HG03039 (cell line): ENCODE data around the gene NEUROG3.
"Not testable (repeated sequence)": the region's sequence is repeated elsewhere in the genome, so short reads cannot be mapped to it uniquely, and the experiment has no call there.

Experiments
- ATAC-seq: cut with Tn5 transposase; IDR thresholded peaks from one replicate; pipeline ENCODE4 v1.9.1; 2021; ENCODE audit warnings: mild to moderate bottlenecking, moderate library complexity; ENCODE audit not compliant: unreplicated experiment

Gene NEUROG3

GRCh38 chr10:69572159-69573055 is 815 bp downstream of the NEUROG3 start:
- ATAC-seq: no peak

DNA sequence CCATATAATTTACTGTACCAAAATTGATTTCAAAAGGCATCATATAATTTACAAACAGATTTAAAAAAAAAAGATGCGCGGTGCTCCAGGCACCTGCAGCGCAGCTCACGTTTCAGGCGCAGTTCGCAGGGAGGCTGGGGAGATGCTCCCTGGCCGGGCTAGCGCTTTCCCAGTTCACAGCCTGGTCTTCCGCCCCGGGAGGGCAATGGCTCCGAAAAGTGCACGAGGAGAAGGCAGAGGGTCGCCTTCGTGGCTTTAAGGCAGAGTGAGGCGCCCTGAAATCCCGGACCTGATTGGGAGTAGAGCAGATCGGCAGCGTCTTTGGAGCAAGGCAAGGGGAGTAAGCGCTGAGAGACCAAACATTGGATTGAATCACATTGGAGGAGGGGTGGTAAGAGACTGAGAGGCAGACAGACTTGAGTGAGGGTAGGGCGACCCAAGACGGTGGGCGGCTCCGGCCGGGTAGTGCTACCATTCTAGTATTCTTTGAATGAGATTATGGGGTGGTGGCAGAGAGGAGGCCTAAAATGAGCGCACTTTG is 1.5 kb downstream of the NEUROG3 start:
- no peak for ATAC-seq

DNA sequence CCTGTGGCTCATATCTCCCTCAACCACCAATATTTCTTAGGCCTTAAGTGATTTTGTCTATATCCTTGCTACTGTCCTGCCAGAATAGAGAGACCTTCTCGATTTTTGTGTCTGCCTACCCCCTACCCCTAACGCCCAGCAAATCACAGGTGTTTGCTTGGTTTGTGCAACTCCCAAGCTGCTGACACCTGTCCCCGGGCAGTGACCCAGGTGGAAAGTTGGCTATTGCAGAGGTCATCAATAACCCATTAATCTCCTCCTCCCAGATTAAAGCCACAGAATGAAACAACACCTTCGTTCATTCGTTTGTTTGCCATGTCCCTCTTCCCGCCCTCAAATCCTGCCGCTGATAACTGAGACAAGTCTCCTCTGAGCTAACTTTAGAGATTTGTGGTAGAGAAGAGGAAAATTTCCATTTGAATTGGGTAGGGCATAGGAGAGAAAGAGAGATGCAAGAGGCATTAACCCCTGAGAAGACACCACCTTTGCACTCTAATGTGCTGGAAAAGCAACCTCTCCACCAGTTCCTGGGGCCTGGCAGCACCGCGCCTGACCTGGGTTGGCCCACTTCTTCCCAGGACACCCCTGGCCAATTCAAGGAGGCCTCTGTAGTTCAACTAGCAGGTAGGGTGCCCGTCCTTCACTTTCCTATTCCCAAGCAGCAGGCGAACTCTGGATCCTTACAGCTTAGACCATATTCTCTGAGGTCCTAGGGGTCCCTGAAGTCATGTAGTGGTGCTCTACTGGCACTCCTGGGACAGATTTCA is 3.0 kb downstream of the NEUROG3 start:
- no peak for ATAC-seq

DNA sequence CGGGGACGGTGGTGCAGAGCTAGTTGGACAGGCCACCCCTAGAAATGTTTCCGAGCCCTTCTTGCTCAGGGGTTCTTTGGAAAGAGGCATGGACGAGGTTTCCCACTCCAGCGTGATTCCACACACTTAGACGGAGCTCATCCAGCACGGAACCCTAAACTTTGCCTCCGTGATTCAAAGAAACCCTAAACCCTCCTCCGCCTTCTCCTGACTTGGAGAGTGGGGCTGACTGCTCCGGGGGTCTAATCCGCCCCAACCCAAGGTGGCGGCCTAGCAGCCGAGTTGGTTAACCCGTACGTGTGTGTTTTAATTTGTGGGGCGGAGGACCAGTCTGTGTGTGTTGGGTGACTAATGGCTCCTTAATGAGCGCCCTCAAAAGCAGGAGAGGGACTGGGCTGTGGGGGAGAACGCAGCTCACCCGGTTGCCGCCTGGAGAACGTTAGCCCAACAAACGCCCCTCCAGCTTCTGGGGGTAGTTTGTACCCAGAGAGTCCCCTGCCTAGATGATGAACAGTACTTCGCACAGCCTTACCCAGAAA is 3.8 kb downstream of the NEUROG3 start:
- no peak for ATAC-seq

DNA sequence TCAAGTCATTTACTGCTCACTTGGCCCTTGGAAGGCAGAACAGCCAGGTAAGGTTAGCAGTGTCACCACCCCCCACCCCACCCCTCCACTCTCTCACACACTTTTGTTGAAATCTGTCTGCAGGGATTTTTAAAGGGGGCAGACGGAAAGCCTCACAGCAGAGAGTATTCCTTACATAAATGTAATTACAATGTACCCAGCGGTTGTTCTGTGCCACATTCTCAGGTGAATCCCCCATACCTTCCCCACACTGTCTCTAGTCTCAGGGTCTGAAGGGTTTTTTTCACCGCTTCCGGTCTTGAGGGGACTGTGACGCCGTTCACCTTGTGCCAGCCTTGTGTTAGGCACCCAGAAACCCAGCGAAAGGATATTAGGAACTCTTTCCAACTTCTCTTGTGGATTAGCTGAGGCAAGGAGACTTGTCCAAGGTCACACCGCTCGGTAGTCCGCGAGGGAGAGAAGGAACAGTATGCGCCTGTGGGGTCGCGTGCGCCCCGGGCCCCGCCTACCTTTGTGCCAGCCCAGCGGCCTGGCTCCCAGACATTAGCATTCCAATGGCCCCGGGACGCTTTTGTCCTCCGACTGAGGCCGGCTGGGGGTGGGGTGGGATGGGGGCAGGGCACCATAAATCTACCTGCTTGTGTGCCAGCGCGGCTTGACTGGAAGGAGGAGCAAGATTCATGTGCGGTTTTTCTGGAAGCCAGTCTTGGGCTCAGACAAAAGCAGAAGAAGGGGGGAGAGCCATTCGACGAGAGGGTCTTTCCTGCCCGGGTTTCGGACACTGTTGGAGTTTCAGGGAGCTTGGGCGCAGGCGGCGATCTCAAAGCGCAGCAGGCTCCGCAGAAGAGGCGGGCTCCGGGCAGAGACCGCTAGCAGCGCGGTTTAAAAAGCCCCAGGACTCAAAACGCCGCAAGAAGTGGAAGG is 4.5 kb downstream of the NEUROG3 start:
- ATAC-seq: no peak

DNA sequence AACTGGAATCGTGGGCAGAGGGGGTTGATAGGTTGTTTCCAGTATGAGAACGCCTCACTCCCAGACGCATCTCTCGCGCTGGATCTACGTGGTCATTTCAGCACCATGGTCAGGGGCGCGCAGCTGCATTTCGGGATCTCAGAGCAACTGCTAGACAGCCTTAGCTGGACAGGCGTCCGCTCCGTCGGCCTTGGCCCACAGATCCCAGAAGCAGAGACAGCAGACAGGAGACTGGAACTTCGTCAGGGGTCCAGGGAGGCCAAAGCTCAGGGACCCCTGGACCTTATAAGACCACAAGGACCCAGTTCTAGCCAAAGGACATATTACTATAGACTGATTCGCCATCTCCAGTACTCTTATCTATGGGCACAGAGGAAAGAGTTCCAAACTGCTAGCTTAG is 5.3 kb downstream of the NEUROG3 start:
- no peak for ATAC-seq

DNA sequence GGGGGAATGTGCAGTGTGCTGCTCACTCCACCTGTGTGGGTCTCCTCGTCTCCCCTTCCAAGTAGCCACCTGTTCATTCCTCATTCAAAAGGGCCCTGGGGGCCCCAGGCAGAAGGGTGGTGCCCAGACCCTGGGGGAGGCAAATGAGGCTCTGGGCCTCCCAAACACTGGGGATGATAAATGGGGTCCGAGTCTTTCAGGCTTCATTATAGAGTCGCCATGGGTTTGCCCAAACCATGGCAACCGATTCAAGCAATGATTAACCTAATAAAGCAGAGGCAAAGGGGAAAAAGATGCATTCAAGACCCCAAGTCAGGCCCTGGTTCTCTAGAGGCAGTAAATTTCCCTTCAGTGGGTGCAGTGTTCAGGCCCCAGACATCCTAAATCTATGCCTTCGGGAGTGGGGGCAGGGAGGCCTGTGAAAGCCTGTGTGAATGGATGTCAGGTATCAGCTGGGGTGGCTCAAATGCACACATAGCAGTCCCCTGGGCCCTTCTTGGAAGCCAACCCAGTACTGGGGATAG is 10.4 kb downstream of the NEUROG3 start:
- ATAC-seq: no peak

- ATAC-seq: no peak
Observed at GRCh38 chr10:69559525-69559924, 13.7 kb downstream of the NEUROG3 start.

- no peak for ATAC-seq
Observed at GRCh38 chr10:69558559-69558958, 14.7 kb downstream of the NEUROG3 start.

DNA sequence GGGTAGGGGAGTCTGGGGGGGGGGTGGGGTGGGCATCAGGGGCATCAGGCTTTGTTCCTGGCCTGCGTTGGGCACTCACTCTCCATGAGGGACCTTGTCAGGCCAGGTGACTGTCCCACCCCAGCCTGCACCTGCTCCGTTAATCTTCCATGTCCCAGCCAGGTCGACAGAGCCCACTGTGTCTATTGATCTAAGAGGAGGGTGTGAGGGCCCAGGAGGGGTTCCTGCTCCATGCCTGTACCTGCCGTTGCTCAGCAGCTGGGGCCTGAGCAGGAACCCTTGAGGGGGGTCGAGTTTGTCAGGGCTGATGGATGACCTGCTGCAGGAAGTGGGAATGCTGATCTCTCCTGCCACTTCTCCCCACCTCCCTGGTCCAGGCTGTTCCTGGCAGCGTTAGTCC is 18.6 kb downstream of the NEUROG3 start:
- no peak for ATAC-seq

DNA sequence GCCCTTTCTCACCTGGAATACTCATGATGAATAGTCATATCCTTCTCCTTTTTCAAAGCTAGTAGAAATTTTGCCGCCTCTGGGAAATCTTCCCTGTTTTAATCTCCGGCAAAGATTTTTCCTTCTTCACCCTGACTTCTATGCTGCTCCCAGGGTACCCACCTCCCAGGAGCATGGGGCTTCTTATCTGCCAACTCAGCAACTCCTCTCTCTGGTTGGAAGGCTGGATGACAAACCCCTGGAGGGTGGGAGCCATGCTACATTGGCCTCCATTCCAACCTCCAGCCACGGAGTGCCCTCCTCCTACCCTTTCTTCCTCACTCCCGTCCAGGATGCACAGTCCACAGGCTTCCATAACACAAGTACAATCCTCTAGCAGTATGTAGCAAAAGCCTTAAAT is 19.9 kb downstream of the NEUROG3 start:
- ATAC-seq: no peak

DNA sequence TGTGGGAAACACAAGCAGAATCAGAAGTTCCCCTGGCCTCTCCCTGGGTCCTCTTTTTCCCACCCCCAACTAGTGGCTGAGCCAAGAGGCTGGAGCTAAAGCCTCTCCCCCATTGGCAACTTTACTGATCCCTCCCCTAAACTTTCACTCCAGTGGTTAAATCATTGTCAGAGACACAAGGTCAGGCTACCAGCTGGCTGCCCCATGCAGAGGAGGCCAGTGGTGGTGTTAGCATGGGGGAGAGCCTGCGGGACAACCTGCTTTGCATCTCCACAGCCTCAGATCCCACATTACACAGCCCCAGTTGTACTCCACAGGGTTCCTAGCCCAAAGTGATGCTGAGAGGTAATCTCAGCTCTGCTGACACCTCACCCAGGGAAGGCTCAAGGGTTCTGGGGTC is 21.0 kb downstream of the NEUROG3 start:
- ATAC-seq: no peak

DNA sequence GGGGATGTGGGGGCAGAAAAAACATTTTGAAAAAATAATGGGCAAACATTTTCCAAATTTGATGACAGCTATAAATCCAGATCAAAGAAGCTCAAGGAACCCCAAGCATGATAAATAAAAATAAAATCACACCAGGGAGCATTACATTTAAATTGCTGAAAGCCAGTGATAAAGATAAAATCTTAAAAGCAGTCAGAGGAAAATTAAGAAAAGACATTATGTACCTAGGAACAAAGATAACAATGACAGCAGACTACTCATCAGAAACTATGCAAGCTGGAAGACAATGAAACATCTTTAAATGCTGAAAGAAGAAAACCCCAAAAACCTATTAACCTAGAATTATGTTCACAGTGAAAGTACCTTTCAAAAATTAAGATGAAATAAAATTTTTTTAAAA is 23.3 kb downstream of the NEUROG3 start:
- ATAC-seq: no peak

DNA sequence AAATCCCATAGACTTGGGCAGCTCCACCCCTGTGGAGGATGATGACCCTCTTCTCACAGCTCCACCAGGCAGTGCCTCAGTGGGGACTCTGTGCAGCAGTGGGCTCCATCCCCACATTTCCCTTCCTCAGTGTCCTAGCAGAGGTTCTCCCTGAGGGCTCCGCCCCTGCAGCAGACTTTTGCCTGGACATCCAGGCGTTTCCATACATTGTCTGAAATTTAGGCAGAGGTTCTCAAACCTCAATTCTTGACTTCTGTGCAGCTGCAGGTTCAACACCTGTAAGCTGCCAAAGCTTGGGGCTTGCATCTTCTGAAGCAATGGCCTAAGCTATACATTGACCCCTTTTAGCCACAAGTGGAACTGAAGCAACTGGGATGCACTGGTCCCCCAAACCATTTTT is 31.8 kb downstream of the NEUROG3 start:
- ATAC-seq: no peak

- no peak for ATAC-seq
Observed at GRCh38 chr10:69538461-69538860, 34.8 kb downstream of the NEUROG3 start.

- no peak for ATAC-seq
Observed at GRCh38 chr10:69537449-69537848, 35.8 kb downstream of the NEUROG3 start.

DNA sequence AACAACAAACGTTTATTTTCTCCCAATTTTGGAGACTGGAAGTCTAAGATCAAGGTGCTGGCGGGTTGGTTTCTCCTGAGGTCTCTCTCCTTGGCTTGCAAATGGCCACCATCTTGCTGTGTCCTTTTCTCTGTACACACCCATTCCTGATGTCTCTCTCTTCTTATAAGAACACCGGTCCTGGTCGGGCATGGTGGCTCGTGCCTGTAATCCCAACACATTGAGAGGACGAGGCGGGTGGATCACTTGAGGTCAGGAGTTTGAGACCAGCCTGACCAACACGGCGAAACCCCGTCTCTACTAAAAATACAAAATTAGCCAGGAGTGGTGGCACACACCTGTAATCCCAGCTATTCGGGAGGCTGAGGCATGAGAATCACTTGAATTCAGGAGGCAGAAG is 36.7 kb downstream of the NEUROG3 start:
- ATAC-seq: not testable (repeated sequence)

DNA sequence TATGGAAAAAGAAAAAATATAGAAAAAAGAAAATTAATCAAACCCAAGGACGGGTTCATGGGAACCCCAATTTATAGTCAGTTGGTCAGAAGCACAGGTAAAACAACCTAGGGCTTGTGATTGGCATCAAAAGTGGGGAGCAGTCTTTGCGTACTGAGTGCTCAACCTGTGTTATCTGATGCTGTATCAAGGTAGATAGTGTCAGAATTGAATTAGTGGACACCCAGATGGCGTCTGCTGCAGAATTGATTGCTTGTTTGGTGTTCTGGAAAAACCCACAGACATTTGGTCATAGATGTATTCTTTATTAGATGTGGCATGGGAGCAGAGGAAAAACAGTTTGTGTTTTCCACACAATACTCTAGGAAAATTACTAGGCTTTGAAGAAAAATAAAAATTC is 39.6 kb downstream of the NEUROG3 start:
- ATAC-seq: no peak

- ATAC-seq: no peak
Observed at GRCh38 chr10:69527961-69528360, 45.3 kb downstream of the NEUROG3 start.
